HG03175 (cell line): ENCODE measurements around the gene PAXX.

ENCODE experiments used
- ATAC-seq: cut with Tn5 transposase; IDR thresholded peaks from one replicate; pipeline ENCODE4 v1.9.1; 2021; ENCODE audit warnings: mild to moderate bottlenecking, moderate library complexity; ENCODE audit not compliant: unreplicated experiment

The PAXX gene

DNA sequence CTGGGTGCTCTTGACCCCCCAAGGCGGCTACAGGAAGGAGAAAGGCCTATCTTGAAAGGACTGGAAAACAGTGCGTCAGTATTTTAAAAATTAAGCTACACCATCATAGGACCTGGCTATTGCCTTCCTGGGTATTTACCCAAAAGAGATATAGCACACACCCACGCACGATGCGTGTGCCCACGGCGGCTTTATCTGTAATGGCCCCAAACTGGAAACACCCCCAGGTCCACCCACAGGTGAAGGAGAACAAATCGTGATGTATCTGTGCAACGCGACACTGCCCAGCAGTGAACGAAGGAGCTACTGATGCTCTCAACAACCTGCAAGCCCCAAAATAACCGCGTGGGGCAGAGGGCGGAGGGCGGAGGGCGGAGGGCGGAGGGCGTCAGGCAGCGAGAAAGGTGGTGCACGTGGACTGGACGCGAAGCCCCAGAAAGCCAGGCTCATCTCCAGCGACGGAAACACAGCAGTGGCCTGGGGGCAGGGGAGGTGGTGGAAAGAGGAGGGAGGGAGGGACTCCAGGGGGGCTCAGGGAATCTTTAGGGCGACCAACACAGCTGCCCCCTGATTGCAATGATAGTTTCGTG lies 27.3 kb upstream of the PAXX start:
- no peak for ATAC-seq

GRCh38 chr9:136965771-136966484 lies 26.3 kb upstream of the PAXX start:
- no peak for ATAC-seq

DNA sequence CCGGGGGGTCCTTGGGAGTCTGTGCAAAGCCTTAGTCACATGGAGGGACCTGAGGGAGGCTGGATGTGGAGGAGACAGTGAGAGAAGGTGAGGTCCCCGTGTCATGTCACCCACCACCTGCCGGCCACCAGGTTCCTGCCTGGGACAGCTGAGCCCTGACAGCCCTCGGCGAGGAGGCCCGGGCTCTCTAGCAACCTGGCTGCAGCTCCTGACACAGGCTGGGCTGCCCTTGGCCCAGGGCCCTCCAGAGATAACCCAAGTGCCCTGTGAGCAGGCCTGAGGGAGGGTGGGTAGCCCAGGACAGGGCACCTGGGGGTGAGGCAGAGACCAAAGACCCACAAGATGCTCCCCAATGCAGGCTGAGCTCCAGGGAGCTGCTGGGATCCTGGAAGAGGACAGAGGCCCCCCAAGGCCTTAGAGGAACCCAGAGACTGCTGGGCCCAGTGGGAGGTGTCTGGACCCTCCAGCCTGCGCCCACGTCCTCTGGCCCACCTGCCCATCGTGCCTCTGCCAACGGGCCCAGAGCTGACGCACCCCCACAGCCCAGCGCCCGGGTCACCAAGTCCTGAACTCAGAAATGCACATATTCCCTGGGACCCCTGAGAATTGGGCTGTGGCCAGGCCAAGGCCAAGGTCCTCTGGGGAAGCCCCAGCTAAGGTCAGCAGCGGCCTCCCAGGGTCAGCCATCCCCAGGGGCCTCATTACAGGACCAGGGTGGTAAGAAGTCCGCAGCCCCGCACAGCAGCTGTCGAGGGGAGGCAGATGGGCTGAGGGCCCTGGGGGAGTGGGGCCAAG lies 23.7 kb upstream of the PAXX start:
- no peak for ATAC-seq

DNA sequence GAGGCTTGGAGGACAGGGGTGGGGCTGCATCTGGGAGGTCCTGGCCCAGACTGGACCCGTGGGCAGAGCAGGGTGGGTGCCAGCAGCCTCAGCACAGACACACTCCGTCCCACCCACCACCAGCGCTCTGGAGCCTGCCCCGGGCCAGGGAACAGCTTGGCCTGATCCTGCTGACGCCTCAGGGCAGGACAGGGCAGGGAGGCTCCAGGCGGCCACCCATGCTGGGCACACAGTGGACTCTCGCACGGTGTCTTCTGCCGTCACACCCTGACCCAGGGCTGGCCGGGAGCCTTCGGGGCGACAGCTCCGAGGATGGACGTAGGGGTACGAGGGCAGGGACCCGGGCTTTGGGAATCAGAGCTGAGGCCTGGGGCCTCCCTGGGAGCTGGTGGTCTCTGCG lies 23.1 kb upstream of the PAXX start:
- no peak for ATAC-seq

GRCh38 chr9:136969774-136970173 lies 22.4 kb upstream of the PAXX start:
- no peak for ATAC-seq

- ATAC-seq = no peak
These were observed 21.9 kb upstream of the PAXX start for GRCh38 chr9:136970361-136970760.

GRCh38 chr9:136971746-136972145 lies 20.5 kb upstream of the PAXX start:
- ATAC-seq = no peak

DNA sequence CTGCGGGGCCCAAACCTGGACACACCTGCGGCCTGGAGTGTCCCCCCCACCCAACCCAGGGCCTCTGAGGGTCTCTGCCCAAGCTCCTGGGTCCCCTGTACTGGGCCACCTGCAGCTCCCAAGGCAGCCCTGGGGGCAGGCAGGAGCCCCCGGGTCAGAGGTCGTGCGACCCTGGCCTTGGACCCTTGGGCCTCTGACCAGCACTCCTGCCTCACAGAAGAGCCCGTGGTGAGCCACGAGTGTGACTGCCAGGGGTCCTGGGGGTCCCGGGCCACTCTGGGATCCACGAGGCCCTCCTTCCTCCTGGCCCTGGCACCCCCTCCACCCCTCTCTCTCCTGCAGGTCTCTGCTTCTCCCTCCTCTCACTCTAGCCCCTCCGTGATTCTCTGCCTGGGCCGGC lies 19.9 kb upstream of the PAXX start:
- ATAC-seq = no peak

DNA sequence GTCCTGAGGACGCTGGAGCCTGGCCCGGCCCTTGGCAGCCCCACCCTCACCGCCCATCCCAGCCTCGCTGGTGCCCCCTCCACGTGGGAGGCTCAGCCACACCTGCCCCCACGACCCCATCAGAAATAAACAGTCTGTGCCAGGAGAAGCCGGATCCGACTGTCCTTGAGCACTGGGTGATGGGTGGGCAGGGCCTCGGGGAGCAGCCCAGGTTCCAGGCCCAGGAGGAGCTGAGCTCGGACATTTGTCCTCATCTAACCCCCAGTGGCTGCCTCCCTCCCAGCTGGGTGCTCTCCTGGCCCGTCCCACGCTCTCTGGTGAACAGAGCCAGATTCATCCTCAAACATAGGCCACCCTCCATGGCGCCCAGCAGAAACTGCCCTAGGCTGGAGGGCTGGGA lies 19.5 kb upstream of the PAXX start:
- no peak for ATAC-seq

DNA sequence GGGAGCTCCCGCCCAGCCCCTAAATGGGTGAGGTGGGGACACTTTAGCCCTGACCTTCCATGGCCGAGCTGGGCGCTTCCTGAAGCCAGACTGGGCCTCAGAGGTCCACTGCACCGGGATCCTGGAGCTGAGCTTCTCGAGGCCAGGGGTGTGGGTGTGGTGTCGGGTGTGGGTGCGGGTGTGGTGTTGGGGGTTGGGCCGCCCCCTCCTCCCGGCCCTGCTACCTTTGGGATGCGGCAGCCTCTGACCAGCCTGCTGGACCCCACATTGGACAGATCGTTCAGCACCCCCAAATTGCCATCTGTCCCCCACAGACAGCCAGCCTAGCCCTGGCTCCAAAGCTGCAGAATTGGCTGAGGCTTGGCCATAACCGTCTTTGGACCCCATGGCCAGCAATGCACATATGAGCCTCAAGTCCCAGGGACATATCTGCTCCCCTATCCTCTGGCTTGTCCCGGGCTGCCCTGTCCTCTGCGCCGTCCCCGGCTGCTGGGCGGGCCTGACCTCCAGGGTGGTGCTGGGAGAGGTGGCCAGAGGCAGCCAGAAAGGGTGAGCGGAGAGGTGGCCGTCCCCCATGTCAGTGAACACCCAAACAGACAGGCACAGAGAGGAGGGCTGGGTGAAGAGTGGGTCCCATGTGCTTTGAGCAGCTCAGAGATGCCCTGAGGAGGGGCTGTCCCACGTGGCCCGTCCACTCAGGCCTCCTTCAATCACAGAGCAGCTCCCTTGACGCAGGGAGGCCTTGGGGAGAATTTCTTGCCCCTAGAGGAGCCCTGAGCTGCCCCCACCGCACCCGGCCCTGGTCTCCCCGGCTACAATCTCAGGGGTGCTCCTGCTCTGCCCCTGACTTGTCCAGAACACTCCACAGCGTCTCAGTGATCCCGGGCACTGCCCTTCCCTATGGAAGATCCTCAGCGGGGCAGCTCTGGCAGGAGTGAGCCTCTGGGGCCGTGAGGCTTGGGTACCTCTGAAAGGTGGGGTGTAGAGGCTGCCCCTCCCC lies 18.3 kb upstream of the PAXX start:
- no peak for ATAC-seq

GRCh38 chr9:136974817-136975535 lies 17.2 kb upstream of the PAXX start:
- ATAC-seq = no peak

DNA sequence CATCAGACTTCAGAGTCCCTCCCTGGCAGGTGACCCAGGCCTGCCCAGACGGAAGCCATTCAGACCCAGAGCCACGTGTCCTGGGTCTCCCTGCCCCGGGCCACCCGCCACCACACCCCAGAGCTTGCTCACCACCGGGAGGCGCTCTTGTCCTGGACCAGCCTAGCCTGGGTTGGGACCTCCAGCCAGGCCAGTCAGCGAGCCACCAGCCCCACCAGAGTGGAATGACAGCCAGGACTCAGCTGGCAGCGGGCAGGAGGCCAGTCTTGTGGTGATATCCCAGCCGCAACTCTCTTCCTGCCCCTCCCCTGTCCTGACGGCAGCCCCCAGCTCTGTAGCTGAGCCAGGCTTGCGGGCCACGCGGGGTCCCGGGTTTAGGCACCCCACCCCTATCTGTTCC lies 16.6 kb upstream of the PAXX start:
- ATAC-seq = no peak

GRCh38 chr9:136977223-136977622 lies 15.0 kb upstream of the PAXX start, which contains the start of gene PTGDS:
Gene PTGDS, plus strand, starts transcription at chr9:136977504. Its CDS starts 75 bp downstream, at chr9:136977579.
- ATAC-seq = no peak

- no peak for ATAC-seq
These were observed 14.6 kb upstream of the PAXX start for GRCh38 chr9:136977649-136978072.

- no peak for ATAC-seq
These were observed 14.0 kb upstream of the PAXX start for GRCh38 chr9:136978073-136978864.

DNA sequence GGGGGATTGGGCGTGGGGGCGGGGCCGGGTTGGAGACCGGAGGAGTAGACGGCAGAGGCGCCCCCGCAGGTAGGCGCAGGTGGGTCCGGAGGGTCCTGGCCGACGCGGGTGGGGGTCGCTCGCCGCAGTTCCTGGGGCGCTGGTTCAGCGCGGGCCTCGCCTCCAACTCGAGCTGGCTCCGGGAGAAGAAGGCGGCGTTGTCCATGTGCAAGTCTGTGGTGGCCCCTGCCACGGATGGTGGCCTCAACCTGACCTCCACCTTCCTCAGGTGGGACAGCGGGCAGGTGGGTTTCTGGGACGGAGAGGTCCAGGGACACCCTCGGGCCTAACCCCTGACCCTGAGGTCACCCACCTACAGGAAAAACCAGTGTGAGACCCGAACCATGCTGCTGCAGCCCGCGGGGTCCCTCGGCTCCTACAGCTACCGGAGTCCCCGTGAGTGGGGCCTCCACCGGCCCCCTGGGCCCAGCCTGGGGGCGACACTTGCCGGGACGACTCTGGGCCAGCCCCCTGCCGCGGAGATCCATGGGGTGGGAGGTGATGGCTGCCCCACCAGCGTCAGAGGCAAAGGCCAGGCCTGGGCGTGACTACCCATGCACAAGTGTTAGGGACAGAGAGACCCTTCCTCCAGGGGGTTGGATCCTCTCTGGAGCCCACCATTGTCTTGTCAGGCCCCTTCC lies 13.2 kb upstream of the PAXX start:
- ATAC-seq = no peak

DNA sequence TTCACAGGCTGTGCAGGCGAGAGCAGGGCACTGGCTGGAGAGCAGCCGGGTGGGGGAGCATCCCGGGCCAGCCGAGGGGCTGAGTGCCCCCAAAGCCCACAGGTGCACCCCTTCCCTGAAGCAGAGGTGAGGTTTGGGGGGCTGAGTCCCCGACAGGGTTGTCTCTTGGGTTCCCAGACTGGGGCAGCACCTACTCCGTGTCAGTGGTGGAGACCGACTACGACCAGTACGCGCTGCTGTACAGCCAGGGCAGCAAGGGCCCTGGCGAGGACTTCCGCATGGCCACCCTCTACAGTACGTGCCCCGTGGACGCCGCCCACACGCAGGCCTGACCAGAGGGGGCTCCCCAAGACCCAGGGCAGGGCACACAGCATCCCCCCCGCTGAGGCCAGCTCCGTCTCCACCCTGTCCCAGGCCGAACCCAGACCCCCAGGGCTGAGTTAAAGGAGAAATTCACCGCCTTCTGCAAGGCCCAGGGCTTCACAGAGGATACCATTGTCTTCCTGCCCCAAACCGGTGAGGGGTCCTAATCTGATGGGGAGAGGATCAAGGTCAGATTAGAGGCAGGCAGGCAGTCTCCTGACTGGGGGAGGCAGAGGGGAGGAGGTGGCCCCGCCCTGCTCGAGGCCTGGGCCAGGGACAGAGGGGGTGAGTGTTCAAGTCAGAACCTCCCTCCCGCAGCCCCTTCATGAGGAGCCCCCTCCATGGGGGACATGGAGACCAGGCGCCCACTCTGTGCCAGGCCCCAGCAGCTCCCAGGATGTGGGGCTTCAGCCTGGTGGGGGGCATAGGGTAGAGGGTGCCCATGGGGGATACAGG lies 12.2 kb upstream of the PAXX start:
- no peak for ATAC-seq
